ENCODE data around the gene GRIK5.

GRCh38 chr19:42097461-42097860 lies 27.5 kb upstream of the GRIK5 start:
- TF ChIP-seq CTCF (conservative IDR thresholded peaks at IDR 0.05) (no peak), ZFX (IDR thresholded peaks at IDR 0.05) (no peak)
